HG02852 (cell line): ENCODE measurements around the gene GTF2F1.
A peak's percentile ranks its signal among the peaks of the same experiment; 100 is the strongest.
"Not testable (repeated sequence)": the region's sequence is repeated elsewhere in the genome, so short reads cannot be mapped to it uniquely, and the experiment has no call there.

ENCODE experiments used
- ATAC-seq: cut with Tn5 transposase; IDR thresholded peaks from one replicate; pipeline ENCODE4 v1.9.1; 2021; ENCODE audit warnings: mild to moderate bottlenecking, moderate library complexity; ENCODE audit not compliant: unreplicated experiment

The GTF2F1 gene

DNA sequence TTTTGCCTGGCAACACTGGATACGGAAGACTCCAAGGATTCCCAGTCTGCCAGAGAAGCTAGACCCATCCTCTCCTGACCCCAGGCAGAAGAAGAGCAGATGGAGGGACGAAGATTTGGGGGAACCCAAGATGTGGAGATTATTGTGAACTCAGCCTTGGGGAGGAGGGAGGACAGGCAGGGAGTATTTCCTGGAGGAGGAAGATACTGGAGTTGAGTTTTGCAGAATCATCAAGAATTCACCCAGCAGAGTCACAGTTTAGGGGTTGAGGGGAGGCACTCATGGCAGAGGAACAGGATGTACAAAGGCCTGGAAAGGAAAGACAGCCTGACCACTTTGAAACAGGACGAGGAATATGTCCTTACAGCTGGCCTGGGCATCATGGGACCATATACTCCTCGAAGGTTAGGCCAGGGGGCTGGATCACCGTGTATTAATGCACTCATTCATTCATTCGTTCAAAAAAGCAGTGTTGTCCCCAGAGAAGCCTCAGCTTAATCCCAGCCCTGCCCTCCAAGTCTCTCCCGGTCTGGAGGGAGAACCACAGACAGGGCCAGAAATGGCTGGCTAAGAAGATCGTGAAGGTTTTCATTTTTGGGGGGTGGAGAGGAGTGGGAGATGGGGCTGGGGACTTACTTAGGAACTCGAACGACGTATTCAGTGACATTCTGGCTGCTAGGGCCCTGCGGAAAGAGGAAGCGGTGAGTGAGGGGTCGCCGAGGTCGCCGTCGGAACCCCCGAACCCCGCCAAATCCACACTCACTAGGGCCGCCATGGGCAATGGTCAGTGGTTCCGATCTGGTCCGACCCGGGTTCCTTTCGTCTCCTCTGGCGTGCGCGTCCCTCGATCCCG, 517 bp downstream of the GTF2F1 start:
- no peak for ATAC-seq

DNA sequence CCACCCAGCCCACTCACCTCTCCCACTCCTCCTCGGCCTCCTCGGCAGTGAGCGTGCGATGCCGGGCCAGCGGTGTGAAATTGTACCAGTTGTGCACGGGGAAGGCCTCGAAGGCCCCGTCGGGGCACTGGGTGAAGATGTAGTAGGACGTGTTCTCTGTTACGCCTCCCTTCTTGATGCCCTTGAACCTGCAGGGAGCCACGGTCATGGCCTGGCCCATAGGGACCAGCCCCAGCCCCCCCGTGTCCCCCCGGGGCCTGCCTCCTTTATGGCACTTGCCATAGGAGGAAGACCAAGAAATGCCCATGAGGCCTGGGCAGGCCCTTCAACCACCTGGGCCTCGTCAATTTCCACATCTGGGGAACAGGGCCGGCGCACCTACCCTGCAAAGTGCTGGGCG, 5.6 kb downstream of the GTF2F1 start:
- ATAC-seq: no peak

GRCh38 chr19:6384381-6384780, 8.6 kb downstream of the GTF2F1 start:
- ATAC-seq: no peak

GRCh38 chr19:6383188-6383587, 9.8 kb downstream of the GTF2F1 start:
- ATAC-seq: no peak

GRCh38 chr19:6381030-6381750, 11.8 kb downstream of the GTF2F1 start:
- no peak for ATAC-seq

GRCh38 chr19:6379744-6380143, 13.2 kb downstream of the GTF2F1 start:
- no peak for ATAC-seq

DNA sequence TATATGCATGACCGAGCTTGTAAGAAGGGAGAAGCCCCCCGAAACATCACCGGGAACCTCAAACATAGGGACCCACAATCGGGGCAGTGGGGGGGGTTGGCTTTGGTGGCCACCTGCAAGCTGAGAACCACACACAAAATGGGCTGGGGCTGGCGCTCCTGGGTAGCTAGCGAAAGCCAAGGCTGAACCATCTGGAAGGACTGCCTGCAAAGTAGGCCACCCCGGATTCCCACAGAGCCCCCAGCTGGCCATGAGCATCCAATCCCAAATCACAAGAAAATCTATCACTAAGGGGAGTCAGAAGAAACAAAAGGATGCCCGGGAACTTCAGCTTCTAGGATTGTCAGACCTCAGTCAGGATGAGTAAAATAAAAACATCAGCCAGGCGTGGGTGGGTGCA, 14.5 kb downstream of the GTF2F1 start:
- no peak for ATAC-seq

DNA sequence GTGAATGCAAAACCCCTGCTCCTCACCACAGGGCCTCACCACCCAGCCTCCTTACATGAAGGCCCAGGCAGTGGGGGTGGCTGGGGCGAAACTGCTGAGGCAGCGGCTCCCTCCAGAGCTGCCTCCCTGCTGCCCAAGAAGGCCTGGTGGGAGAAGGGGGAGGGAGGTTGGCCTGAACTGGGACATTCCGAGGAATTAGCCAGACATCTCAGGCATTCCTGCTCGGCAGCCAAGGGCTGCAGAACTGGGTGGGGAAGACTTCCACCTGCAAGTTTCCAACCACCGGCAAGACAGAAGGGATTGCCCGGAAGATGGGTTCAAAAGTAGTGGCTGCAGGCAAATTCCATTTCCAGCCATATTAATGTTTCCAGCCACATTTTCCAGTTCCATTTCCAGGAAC, 14.9 kb downstream of the GTF2F1 start:
- ATAC-seq: no peak

GRCh38 chr19:6376512-6377190, 16.3 kb downstream of the GTF2F1 start:
- no peak for ATAC-seq

DNA sequence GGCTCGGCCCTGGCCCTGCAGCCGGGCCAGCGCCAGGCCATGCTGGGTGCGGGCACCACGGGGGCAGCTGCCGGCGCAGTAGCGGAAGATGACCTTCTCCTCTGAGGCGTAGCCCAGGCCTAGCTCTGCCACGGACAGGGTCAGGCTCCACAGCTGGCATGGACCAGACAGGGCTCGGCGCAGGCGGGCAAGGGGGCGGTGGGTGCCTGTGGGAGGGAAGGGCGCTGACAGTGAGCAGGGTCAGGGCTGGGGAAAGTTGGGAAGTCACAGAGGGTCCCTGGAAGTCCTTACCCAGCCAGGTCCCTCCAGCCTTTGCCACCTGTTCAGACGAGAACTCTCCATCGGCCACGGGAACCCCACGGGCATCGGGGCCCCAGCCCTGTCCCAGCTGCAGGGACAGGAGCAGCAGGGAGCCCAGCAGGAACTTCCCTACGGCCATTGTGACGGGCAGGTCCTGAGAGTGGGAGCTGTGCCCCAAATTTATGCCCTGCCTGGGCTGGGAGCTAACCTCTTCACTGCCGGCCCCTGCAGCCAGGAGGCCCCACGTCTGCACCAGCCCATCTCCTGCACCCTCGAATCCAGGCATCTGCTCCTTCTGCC, 17.5 kb downstream of the GTF2F1 start, which contains the start of gene PSPN:
TSS of gene PSPN (minus strand) at position 523 of the 600 bp plus-strand sequence. CDS start at position 439, 84 bp downstream.
- no peak for ATAC-seq

- ATAC-seq: no peak
These were observed 18.1 kb downstream of the GTF2F1 start for GRCh38 chr19:6374711-6375410.

DNA sequence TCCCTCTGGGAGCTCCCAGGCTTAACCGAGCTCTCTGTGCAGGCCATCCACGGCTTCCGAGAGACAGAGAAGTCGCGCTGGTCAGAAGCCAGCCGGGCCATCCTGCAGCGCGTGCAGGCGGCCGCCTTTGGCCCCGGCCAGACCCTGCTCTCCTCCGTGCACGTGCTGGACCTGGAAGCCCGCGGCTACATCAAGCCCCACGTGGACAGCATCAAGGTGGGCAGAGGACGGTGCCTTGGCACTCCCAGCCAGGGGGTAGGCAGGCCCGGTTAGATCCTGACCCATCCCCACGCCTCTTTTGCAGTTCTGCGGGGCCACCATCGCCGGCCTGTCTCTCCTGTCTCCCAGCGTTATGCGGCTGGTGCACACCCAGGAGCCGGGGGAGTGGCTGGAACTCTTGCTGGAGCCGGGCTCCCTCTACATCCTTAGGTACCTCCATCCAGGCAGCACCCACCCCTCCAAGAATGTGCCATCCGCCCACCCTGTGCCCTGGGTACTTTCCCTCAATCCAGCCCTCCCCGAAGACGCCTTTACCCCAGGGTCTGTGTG, 18.7 kb downstream of the GTF2F1 start:
- ATAC-seq: no peak

DNA sequence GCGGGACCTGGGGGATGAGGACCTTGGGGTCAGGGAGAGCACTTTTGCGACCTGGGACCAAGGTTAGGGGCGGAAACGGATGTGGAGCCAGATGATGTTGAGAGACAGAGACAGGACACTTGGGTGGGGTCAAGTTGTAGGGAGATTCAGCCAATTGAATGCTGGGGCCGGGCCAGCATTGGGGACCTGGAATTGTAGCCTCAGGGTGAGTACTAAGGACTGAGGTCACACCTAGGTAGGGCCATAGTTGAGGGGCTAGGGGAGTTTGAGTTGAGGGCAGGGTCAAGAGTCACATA, 19.2 kb downstream of the GTF2F1 start:
- ATAC-seq: no peak

GRCh38 chr19:6373096-6373812, 19.7 kb downstream of the GTF2F1 start:
- peak; percentile 52 for ATAC-seq

GRCh38 chr19:6372594-6373095, 20.3 kb downstream of the GTF2F1 start, which contains the start of gene ALKBH7:
ALKBH7 (plus strand) TSS chr19:6372794; CDS start chr19:6372821, 27 bp downstream.
- peak; percentile 77 for ATAC-seq

GRCh38 chr19:6364353-6364752, 28.6 kb downstream of the GTF2F1 start:
- no peak for ATAC-seq

GRCh38 chr19:6362351-6362801, 30.6 kb downstream of the GTF2F1 start:
- no peak for ATAC-seq

GRCh38 chr19:6362027-6362350, 31.0 kb downstream of the GTF2F1 start:
- ATAC-seq: no peak

GRCh38 chr19:6360857-6361216, 32.1 kb downstream of the GTF2F1 start:
- ATAC-seq: not testable (repeated sequence)

DNA sequence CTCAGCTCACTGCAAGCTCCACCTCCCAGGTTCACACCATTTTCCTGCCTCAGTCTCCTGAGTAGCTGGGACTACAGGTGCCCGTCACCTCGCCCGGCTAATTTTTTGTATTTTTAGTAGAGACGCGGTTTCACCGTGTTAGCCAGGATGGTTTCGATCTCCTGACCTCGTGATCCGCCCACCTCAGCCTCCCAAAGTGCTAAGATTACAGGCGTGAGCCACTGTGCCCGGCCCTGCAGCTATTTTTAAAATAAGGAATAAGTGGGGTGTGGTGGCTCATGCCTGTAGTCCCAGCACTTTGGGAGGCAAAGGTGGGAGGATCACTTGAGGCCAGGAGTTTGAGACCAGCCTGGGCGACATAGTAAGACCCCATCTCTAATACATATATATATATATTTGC, 32.5 kb downstream of the GTF2F1 start:
- not testable (repeated sequence) for ATAC-seq
